GM12865 (cell line): ENCODE results near the gene STX7.
A peak's percentile ranks its signal among the peaks of the same experiment; 100 is the strongest.

Source experiments
- DNase-seq: peaks from one replicate; pipeline ENCODE4 v3.0.0; 2010; ENCODE audit warnings: low read depth
- H3K4me3 ChIP-seq: 2 replicates; pipeline ENCODE4 v1.5.1; 2011; ENCODE audit warnings: mild to moderate bottlenecking, low read depth, low read length, control low read depth
- TF ChIP-seq, protein P1 (sequence below): IDR thresholded peaks from 2 replicates; pipeline ENCODE4 v1.5.1; 2011; ENCODE audit warnings: low read length, control low read depth, low read depth, inconsistent platforms; ENCODE audit not compliant: insufficient read depth; ENCODE audit errors: missing control alignments

STX7 gene

DNA sequence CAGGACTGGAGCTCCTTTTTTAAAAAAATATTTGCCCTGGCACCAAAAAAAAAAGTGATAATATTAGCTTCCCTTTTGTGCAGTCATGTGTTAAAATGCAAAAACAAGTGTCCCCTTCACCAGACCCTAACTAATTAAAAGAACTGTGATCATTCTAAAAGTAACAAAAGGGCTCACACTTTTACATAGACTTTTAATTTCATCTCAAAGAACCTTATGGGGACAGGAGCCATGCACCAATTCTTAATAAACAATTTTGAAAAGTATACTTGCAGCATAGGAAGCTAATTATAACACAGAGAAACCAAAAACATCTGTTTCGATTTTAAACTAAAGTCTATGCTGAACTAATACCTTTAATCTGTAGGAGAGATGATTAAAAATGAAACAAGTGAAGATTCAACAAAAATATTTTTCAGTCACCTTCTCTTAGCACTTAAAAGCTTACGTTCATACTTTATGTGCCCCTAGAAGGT lies 17.3 kb downstream of the STX7 start:
- peak overlapping the region; percentile 37 for H3K4me3 ChIP-seq
- peak; percentile 59 for DNase-seq
- TF ChIP-seq, protein P1, sequence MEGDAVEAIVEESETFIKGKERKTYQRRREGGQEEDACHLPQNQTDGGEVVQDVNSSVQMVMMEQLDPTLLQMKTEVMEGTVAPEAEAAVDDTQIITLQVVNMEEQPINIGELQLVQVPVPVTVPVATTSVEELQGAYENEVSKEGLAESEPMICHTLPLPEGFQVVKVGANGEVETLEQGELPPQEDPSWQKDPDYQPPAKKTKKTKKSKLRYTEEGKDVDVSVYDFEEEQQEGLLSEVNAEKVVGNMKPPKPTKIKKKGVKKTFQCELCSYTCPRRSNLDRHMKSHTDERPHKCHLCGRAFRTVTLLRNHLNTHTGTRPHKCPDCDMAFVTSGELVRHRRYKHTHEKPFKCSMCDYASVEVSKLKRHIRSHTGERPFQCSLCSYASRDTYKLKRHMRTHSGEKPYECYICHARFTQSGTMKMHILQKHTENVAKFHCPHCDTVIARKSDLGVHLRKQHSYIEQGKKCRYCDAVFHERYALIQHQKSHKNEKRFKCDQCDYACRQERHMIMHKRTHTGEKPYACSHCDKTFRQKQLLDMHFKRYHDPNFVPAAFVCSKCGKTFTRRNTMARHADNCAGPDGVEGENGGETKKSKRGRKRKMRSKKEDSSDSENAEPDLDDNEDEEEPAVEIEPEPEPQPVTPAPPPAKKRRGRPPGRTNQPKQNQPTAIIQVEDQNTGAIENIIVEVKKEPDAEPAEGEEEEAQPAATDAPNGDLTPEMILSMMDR, result no peak

DNA sequence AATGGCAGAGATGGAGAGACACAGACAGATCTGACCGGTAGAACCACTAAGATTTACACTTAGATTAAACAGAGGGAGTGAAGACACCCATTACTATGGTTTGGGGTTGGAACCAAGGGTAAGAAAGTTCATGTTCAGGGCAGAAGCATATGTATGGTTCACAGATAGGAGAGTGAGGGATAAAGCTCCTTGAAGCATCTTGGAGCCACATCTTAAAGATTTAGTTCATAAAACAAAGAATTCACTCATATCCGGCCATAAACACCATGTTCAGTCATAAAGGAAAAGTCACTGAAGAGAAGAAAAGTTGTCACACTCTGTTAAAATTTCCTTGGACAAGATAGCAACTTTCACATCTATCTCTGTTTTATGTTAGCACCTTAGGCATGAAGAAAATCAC lies 18.0 kb downstream of the STX7 start:
- H3K4me3 ChIP-seq, result peak overlapping the region; percentile 37; the same call in 1 of the 2 replicates
- TF ChIP-seq, protein P1, result no peak
- peak; percentile 55 for DNase-seq

DNA sequence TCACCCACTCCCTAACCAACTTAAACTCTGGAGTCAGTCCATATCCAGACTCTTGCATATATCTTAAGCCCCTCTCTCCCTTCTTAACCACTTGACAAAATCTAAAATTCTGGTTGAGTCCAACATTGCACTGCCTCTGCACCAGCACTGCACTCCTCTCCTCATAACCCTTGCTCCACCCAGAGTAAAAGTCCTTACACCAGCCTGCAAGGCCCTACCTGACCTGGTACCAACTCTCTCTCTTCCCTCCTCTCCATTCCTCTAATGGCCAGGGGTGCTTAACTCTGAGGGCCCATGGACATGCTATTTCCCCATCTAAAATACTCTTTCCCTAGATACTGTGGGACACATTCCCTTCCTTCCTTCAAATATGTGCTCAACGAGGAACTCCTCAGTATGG lies 21.0 kb downstream of the STX7 start:
- no peak for DNase-seq
- TF ChIP-seq, protein P1, result no peak

DNA sequence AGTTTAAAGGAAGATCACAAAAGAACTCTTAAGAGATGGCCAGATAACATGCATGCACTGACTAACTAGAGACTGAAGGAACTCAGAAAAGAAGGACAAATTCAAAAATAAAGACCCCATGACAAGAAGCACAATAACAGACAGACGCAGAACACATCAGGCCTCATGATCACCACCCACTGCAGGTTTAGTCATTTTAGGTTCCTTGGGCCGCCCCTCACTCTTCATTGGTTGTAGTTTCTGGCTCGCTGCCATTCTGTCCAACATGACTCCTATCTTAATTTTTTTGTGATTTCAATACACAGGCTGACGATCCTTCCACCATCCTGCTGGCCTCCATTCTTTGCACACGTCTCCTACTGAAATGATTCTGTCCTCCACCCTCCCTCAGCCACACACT lies 21.6 kb downstream of the STX7 start:
- peak; percentile 54 for DNase-seq
- peak overlapping the region; percentile 57; the same call in 1 of the 2 replicates for H3K4me3 ChIP-seq
- TF ChIP-seq, protein P1, result no peak

More for the DNA sequence above, 21.0 kb downstream of the STX7 start:
- no peak overlapping the region for H3K4me3 ChIP-seq

DNA sequence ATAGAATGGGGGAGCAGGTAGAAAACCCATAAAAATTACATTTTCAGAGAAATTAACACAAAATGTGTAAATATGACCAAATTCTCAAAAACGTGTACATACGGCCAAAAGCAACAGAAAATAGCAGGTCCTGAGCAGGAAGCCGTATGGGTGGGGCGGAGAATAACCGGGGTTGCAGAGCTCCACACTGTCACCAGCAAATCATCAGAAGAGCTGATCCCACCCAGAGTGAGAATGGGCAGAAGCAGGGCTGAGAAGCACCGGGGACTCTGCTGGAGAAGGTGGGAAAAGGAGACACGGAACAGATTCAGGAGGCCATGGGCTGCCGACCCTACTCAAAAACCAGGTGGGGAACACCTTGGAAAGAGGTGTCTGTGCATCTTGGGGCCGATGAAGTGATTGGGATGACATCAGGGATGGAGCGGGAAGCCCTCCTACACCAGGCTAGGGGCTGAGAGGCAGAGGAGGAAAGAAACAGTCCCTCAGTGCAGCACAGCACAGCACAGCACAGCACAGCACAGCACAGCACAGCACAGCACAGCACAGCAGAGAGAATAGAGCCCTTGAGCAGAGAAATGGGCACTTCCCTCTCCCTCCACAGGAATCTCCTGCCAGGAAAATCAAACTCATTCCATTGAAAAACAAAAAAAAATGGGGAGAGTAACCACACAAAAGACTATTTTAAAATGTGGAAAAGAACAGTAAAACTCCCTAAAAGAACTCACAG lies 22.3 kb downstream of the STX7 start:
- H3K4me3 ChIP-seq, result peak overlapping the region; percentile 57
- TF ChIP-seq, protein P1, result no peak
- peak; percentile 68 for DNase-seq

DNA sequence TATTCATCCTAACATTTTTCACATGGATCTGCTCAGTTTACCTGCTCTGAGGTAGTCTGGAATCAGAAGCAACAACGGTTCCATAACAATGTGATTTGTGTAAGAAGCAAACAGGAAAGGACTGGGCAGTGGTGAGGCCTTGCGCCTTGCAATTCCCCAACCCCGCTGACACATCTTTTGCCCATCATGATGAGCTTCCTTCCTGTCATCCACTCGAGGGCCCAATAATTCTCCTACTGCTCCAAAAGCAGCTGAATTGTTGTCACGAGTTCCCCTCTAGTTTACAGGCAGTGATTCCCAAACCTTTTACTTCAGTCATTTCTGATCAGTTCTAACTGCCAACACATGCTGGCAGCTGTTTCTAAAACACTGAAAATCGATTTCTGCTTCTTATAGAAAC lies 22.9 kb downstream of the STX7 start:
- peak overlapping the region; percentile 57 for H3K4me3 ChIP-seq
- TF ChIP-seq, protein P1, result no peak
- DNase-seq, result peak; percentile 64
